Measurements from ENCODE around the gene PPIF. TPM values are rescaled to one million over a fixed set of nuclear protein-coding genes. Genes with fewer than 3 reads are reported as not detected.

Gene PPIF
- total and polyA plus RNA-seq, 2 of the 13 experiments (the other 11 are each of a cell fraction or from before 2014, with no cell fraction given): 147 to 157 TPM

DNA sequence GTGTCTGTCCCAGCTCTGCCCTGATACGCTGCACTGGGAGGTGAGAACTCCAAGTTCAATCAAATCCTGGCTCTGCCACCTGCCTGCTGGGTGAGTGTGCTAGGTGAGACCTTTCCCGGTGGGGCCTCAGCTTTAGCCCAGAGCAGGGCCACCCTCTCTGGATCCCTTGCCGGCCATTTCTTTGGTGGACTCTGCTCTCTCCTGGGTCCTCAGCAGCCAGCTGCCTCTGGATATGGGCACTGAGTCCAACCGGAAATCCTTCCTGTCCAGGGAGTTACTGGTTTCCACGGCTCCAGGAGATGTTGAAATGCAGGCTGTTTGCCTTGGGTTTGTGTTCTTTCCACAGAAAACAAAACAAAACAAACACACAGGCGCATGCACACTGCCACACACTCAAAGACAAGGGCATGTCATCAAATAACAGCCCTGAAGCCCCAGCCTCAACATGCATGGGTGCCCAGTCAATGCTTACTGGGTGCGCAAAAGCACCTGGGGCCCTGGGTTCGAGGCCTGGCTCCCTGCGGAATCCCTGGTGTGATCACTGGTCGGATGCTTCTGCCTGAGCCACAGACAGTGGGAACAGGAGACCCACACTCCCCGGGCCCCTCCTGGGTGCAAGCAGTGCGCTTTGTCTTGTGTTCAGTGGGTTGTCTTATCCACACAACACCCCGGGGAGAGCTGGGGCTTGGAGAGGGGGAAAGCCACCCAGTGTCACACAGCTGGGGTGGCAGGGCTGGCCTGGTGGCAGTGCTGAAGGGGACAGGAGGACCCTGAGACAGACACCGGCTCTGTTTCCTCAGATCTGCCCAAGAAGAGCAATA is 33.1 kb downstream of the PPIF start (continued):
- 0 out of 2 replicates have a peak, but pooled peaks have one; percentile 71 for TF ChIP-seq ZNF710 (CRISPR knock-in tag; IDR thresholded peaks at IDR 0.05; ENCODE audit: borderline replicate concordance)
- peak; percentile 48; the same call in 1 of the 2 replicates for TF ChIP-seq ZNF670 (CRISPR knock-in tag; IDR thresholded peaks at IDR 0.05; ENCODE audit: borderline replicate concordance)
- no peak for TF ChIP-seq NRL (CRISPR knock-in tag; IDR thresholded peaks at IDR 0.05; ENCODE audit: borderline replicate concordance)
- peak; percentile 85 for TF ChIP-seq ZNF687 (CRISPR knock-in tag; IDR thresholded peaks at IDR 0.05)
- TF ChIP-seq, protein P1, sequence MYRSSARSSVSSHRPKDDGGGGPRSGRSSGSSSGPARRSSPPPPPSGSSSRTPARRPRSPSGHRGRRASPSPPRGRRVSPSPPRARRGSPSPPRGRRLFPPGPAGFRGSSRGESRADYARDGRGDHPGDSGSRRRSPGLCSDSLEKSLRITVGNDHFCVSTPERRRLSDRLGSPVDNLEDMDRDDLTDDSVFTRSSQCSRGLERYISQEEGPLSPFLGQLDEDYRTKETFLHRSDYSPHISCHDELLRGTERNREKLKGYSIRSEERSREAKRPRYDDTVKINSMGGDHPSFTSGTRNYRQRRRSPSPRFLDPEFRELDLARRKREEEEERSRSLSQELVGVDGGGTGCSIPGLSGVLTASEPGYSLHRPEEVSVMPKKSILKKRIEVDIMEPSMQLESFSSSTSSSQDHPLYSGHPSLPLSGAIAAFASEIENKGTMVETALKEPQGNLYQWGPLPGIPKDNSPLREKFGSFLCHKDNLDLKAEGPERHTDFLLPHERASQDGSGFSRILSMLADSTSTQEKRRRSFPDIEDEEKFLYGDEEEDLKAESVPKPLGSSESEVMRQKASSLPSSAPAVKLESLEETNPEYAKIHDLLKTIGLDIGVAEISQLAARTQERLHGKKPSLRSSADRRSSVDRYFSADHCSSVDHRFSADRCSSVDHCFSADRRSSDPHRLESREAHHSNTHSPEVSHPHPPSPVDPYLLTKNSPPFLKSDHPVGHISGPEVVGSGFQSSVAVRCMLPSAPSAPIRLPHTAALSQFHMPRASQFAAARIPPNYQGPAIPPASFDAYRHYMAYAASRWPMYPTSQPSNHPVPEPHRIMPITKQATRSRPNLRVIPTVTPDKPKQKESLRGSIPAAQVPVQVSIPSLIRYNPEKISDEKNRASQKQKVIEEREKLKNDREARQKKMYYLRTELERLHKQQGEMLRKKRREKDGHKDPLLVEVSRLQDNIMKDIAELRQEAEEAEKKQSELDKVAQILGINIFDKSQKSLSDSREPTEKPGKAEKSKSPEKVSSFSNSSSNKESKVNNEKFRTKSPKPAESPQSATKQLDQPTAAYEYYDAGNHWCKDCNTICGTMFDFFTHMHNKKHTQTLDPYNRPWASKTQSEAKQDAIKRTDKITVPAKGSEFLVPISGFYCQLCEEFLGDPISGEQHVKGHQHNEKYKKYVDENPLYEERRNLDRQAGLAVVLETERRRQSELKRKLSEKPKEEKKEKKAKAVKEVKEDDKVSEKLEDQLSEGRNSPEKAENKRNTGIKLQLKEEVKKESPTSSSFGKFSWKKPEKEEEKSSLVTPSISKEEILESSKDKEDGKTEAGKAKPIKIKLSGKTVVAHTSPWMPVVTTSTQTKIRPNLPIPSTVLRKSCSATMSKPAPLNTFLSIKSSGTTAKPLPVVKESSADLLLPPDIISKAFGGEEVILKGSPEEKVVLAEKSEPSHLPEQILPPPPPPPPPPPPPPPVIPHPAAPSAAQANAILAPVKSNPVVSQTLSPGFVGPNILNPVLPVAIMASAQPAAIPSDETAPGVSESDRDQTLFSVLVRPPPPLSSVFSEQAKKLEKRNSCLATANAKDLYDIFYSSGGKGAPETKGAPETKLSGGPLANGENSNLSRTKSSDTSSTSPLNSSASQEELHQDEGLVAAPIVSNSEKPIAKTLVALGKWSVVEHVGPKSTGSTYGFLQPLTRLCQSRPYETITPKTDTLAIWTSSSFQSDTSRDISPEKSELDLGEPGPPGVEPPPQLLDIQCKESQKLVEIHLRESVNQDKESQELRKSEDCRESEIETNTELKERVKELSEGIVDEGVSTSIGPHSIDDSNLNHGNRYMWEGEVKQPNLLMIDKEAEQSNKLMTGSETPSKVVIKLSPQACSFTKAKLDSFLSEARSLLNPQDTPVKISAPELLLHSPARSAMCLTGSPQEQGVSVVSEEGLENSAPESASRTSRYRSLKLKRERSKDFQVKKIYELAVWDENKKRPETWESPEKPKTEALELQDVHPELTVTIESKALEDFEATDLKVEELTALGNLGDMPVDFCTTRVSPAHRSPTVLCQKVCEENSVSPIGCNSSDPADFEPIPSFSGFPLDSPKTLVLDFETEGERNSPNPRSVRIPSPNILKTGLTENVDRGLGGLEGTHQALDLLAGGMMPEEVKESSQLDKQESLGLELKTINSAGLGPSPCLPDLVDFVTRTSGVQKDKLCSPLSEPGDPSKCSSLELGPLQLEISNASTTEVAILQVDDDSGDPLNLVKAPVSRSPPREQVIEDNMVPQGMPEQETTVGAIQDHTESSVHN (CRISPR knock-in tag; IDR thresholded peaks at IDR 0.05): no peak
- TF ChIP-seq IRX3 (CRISPR knock-in tag; IDR thresholded peaks at IDR 0.05; ENCODE audit: borderline replicate concordance, low read depth): no peak
- TF ChIP-seq ZNF460 (CRISPR knock-in tag; IDR thresholded peaks at IDR 0.05; ENCODE audit: borderline replicate concordance): no peak
- TF ChIP-seq TCF12 (IDR thresholded peaks at IDR 0.05): no peak
- peak; percentile 62; the same call in 1 of the 2 replicates for TF ChIP-seq TCF12 (CRISPR knock-in tag; IDR thresholded peaks at IDR 0.05)
- TF ChIP-seq, protein P2, sequence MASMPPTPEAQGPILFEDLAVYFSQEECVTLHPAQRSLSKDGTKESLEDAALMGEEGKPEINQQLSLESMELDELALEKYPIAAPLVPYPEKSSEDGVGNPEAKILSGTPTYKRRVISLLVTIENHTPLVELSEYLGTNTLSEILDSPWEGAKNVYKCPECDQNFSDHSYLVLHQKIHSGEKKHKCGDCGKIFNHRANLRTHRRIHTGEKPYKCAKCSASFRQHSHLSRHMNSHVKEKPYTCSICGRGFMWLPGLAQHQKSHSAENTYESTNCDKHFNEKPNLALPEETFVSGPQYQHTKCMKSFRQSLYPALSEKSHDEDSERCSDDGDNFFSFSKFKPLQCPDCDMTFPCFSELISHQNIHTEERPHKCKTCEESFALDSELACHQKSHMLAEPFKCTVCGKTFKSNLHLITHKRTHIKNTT (CRISPR knock-in tag; IDR thresholded peaks at IDR 0.05): no peak
- peak; percentile 50; the same call in 1 of the 2 replicates for TF ChIP-seq ZNF264 (CRISPR knock-in tag; IDR thresholded peaks at IDR 0.05)
- TF ChIP-seq ZMYM4 (CRISPR knock-in tag; IDR thresholded peaks at IDR 0.05): peak; percentile 58; the same call in 1 of the 2 replicates

Measured in HepG2 (cell line).